Measurements from ENCODE around the gene PLEKHF1.

PLEKHF1 gene

GRCh38 chr19:29645911-29646310 lies 19.4 kb upstream of the PLEKHF1 start:
- no peak overlapping the region for H3K27ac Mint-ChIP-seq
- no peaks in the 10 kb centered on the region for H3K9me3 Mint-ChIP-seq
- H3K4me1 Mint-ChIP-seq, result peaks cover 10% of the 10 kb centered on the region
- H3K4me3 Mint-ChIP-seq, result no peak overlapping the region
- TF ChIP-seq, protein P1, sequence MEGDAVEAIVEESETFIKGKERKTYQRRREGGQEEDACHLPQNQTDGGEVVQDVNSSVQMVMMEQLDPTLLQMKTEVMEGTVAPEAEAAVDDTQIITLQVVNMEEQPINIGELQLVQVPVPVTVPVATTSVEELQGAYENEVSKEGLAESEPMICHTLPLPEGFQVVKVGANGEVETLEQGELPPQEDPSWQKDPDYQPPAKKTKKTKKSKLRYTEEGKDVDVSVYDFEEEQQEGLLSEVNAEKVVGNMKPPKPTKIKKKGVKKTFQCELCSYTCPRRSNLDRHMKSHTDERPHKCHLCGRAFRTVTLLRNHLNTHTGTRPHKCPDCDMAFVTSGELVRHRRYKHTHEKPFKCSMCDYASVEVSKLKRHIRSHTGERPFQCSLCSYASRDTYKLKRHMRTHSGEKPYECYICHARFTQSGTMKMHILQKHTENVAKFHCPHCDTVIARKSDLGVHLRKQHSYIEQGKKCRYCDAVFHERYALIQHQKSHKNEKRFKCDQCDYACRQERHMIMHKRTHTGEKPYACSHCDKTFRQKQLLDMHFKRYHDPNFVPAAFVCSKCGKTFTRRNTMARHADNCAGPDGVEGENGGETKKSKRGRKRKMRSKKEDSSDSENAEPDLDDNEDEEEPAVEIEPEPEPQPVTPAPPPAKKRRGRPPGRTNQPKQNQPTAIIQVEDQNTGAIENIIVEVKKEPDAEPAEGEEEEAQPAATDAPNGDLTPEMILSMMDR (IDR thresholded peaks at IDR 0.05; ENCODE audit: unreplicated experiment in 3 of 3), result no peak
- no peaks in the 10 kb centered on the region for H3K36me3 Mint-ChIP-seq (ENCODE audit: low read depth)
- H3K27me3 Mint-ChIP-seq (ENCODE audit: low read depth), result peaks cover 35% of the 10 kb centered on the region

DNA sequence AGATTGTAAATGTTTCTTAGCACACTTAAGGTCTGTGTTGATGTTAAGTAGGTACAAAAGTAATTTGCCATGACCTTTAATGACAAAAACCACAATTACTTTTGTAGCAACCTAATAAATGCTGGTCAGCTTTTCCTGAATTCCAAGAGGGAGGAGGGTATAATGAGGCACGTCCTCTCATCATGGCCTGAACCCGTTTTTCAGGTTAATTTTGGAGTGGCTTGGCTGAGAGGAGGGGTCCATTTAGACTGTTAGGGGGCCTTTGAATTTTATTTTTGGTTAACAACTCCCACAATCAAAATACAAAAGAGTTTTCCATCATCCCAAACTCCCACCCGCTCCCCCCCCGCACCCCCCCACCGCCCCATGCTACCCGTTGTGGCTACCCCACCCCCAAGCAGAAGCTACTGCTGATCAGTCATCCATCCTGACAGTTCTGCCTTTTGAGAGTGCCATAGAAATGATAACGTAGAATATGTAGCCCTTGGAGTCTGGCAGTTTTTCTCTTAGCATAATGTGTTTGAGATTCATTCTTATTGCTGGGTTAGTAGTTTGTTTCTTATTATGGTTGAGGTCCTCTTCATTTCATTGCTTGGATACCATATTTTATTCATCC lies 14.4 kb upstream of the PLEKHF1 start:
- H3K4me1 Mint-ChIP-seq, result peaks cover 3% of the 10 kb centered on the region
- H3K36me3 Mint-ChIP-seq (ENCODE audit: low read depth), result no peaks in the 10 kb centered on the region
- TF ChIP-seq, protein P1 (IDR thresholded peaks at IDR 0.05; ENCODE audit: unreplicated experiment in 3 of 3), result no peak
- peaks cover 2% of the 10 kb centered on the region for H3K9me3 Mint-ChIP-seq
- H3K4me3 Mint-ChIP-seq, result no peak overlapping the region
- H3K27ac Mint-ChIP-seq, result no peak overlapping the region
- peaks cover 26% of the 10 kb centered on the region for H3K27me3 Mint-ChIP-seq (ENCODE audit: low read depth)

DNA sequence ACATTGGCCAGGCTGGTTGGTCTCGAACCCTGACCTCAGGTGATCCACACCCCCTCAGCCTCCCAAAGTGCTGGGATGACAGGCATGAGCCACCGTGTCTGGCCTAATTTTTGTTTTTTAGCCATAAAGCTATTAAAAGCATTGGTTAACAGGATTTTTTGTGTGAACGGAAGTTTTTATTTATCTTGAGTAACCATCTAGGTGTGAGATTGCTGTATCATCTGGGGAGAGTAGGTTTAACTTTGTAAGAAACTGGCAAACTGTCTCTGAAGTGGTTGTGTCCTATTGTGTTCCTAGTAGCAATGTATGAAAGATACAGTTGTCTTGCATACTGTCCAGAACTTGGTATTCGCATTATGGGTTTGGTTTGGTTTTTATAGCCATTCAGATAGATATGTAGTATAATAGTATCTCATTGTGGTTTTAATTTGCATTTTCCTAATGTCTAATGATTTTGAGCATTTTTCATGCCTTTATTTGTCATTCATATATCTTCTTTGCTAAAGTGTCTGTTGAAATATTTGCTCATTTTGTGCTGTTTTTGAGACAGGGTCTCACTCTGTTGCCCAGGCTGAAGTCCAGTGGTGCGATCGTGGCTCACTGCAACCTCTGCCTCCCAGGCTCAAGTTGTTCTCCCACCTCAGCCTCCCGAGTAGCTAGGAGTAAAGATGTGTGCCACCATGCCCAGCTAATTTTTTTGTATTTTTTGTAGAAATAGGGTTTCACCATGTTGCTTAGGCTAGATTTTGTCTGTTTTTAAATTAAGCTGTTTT lies 13.5 kb upstream of the PLEKHF1 start:
- TF ChIP-seq, protein P1 (IDR thresholded peaks at IDR 0.05; ENCODE audit: unreplicated experiment in 3 of 3), result no peak
- Mint-ChIP-seq H3K4me3 (no peak overlapping the region), H3K36me3 (ENCODE audit: low read depth) (no peaks in the 10 kb centered on the region), H3K9me3 (peaks cover 2% of the 10 kb centered on the region), H3K27me3 (ENCODE audit: low read depth) (peaks cover 20% of the 10 kb centered on the region), H3K27ac (no peak overlapping the region), H3K4me1 (no peaks in the 10 kb centered on the region)

GRCh38 chr19:29653398-29653797 lies 11.9 kb upstream of the PLEKHF1 start:
- H3K9me3 Mint-ChIP-seq, result peaks cover 3% of the 10 kb centered on the region
- peaks cover 27% of the 10 kb centered on the region for H3K27me3 Mint-ChIP-seq (ENCODE audit: low read depth)
- no peaks in the 10 kb centered on the region for H3K4me1 Mint-ChIP-seq
- no peak overlapping the region for H3K27ac Mint-ChIP-seq
- H3K36me3 Mint-ChIP-seq (ENCODE audit: low read depth), result no peaks in the 10 kb centered on the region
- TF ChIP-seq, protein P1 (IDR thresholded peaks at IDR 0.05; ENCODE audit: unreplicated experiment in 3 of 3), result no peak
- H3K4me3 Mint-ChIP-seq, result no peak overlapping the region

DNA sequence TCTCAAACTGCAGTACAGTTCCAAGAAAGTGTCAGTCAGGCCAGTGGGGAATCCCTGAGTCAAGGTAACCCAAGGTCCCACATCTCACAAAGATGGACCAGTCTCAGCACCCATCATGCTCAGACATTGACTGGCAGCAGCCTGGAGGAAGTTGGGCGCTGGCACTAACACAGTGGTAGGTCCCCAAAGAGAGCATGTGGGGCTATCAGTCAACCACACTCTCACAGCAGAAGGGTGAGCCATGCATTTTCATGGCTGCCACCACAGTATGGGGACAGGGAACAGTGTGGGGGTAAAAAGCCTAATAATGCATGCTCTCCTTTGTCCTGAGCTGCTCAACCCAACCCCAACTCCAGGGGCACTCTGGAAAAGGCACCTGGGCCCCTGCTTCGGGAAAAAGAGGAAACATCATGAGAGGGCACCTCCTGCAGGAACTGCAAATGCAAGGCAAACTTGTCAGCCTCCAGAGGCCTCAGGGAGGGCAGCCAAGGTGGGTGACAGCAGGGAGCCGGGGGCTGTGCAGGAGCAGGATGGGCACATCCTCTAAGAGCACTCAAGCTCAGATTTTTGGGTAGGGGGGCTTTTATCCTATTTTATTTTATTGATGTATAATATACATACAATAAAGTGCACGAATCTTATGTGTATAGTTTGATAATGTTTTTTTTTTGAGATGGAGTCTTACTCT lies 9.5 kb upstream of the PLEKHF1 start:
- Mint-ChIP-seq H3K36me3 (ENCODE audit: low read depth) (no peaks in the 10 kb centered on the region), H3K27me3 (ENCODE audit: low read depth) (peaks cover 21% of the 10 kb centered on the region), H3K4me1 (peaks cover 2% of the 10 kb centered on the region), H3K4me3 (no peak overlapping the region), H3K9me3 (peaks cover 4% of the 10 kb centered on the region), H3K27ac (no peak overlapping the region)
- TF ChIP-seq, protein P1 (IDR thresholded peaks at IDR 0.05; ENCODE audit: unreplicated experiment in 3 of 3), result no peak

All from nephron (organoid).